Memory B cell (primary cell): Measurements from ENCODE around the gene SMIM36.
A peak's percentile ranks its signal among the peaks of the same experiment; 100 is the strongest.
"Not testable (repeated sequence)": the region's sequence is repeated elsewhere in the genome, so short reads cannot be mapped to it uniquely, and the experiment has no call there.

ENCODE experiments used
- ATAC-seq: fragments of 150-1000 bp; cut with Tn5 transposase; 2 replicates; pipeline ENCODE4 v1.10.0; 2021; ENCODE audit warnings: low read depth, mild to moderate bottlenecking, moderate library complexity
- DNase-seq, 2 donors: peaks; one replicate each; pipeline ENCODE4 v3.0.0; 2022; ENCODE audit warnings: low spot score in 2 of 2
- H3K27ac Mint-ChIP-seq: one replicate; pipeline ENCODE4 v1.8.0; 2022; ENCODE audit warnings: mild to moderate bottlenecking, moderate library complexity, mixed read lengths
- H3K27me3 Mint-ChIP-seq: one replicate; pipeline ENCODE4 v1.8.0; 2022; ENCODE audit warnings: mixed read lengths
- H3K36me3 Mint-ChIP-seq: one replicate; pipeline ENCODE4 v1.8.0; 2022; ENCODE audit warnings: mild to moderate bottlenecking, mixed read lengths
- H3K4me1 Mint-ChIP-seq: one replicate; pipeline ENCODE4 v1.8.0; 2022; ENCODE audit warnings: mixed read lengths
- H3K4me3 Mint-ChIP-seq: one replicate; pipeline ENCODE4 v1.8.0; 2022; ENCODE audit warnings: mild to moderate bottlenecking, moderate library complexity, mixed read lengths
- H3K9me3 Mint-ChIP-seq: one replicate; pipeline ENCODE4 v1.8.0; 2022; ENCODE audit warnings: mixed read lengths

SMIM36 gene

GRCh38 chr17:55442953-55443683 lies 68.1 kb downstream of the SMIM36 start:
- DNase-seq (no peak), ATAC-seq (no peak)
- H3K36me3 Mint-ChIP-seq: no peaks in the 10 kb centered on the region
- no peak overlapping the region for H3K27ac Mint-ChIP-seq
- H3K27me3 Mint-ChIP-seq: no peaks in the 10 kb centered on the region
- no peak overlapping the region for H3K4me3 Mint-ChIP-seq
- peaks cover 10% of the 10 kb centered on the region for H3K4me1 Mint-ChIP-seq
- no peaks in the 10 kb centered on the region for H3K9me3 Mint-ChIP-seq

GRCh38 chr17:55442462-55442861 lies 68.8 kb downstream of the SMIM36 start:
- peaks cover 16% of the 10 kb centered on the region for H3K4me1 Mint-ChIP-seq
- no peaks in the 10 kb centered on the region for H3K27me3 Mint-ChIP-seq
- ATAC-seq (no peak), DNase-seq (no peak)
- H3K4me3 Mint-ChIP-seq: no peak overlapping the region
- H3K27ac Mint-ChIP-seq: no peak overlapping the region
- H3K36me3 Mint-ChIP-seq: no peaks in the 10 kb centered on the region
- H3K9me3 Mint-ChIP-seq: no peaks in the 10 kb centered on the region

- Mint-ChIP-seq H3K27me3 (no peaks in the 10 kb centered on the region), H3K4me1 (peaks cover 23% of the 10 kb centered on the region), H3K36me3 (no peaks in the 10 kb centered on the region), H3K4me3 (no peak overlapping the region), H3K9me3 (no peaks in the 10 kb centered on the region), H3K27ac (no peak overlapping the region)
- DNase-seq (no peak), ATAC-seq (no peak)
These were observed 69.7 kb downstream of the SMIM36 start for GRCh38 chr17:55441544-55441943.

GRCh38 chr17:55440391-55440790 lies 70.9 kb downstream of the SMIM36 start:
- no peak for ATAC-seq
- no peak for DNase-seq
- Mint-ChIP-seq H3K27me3 (no peaks in the 10 kb centered on the region), H3K9me3 (no peaks in the 10 kb centered on the region), H3K4me3 (no peak overlapping the region), H3K27ac (no peak overlapping the region), H3K4me1 (peaks cover 30% of the 10 kb centered on the region), H3K36me3 (no peaks in the 10 kb centered on the region)

- H3K27ac Mint-ChIP-seq: peak overlapping the region; percentile 7
These were observed 74.1 kb downstream of the SMIM36 start for GRCh38 chr17:55437159-55437605.

GRCh38 chr17:55436224-55437158 lies 74.8 kb downstream of the SMIM36 start:
- Mint-ChIP-seq H3K27ac (peak overlapping the region; percentile 7), H3K4me3 (peak overlapping the region; percentile 61)
- peak; percentile 3 for ATAC-seq

More at GRCh38 chr17:55437159-55437605, 74.1 kb downstream of the SMIM36 start:
- ATAC-seq (peak; percentile 99), DNase-seq (peak; percentile 49 to 67)
- Mint-ChIP-seq H3K4me3 (peak overlapping the region; percentile 61), H3K36me3 (no peaks in the 10 kb centered on the region), H3K4me1 (peaks cover 25% of the 10 kb centered on the region), H3K27me3 (no peaks in the 10 kb centered on the region), H3K9me3 (no peaks in the 10 kb centered on the region)

GRCh38 chr17:55435408-55435807 lies 75.8 kb downstream of the SMIM36 start:
- no peak overlapping the region for H3K27ac Mint-ChIP-seq
- ATAC-seq (no peak), DNase-seq (no peak)
- H3K4me1 Mint-ChIP-seq: peaks cover 25% of the 10 kb centered on the region
- H3K36me3 Mint-ChIP-seq: no peaks in the 10 kb centered on the region
- no peaks in the 10 kb centered on the region for H3K27me3 Mint-ChIP-seq
- H3K9me3 Mint-ChIP-seq: no peaks in the 10 kb centered on the region
- no peak overlapping the region for H3K4me3 Mint-ChIP-seq

More at GRCh38 chr17:55436224-55437158, 74.8 kb downstream of the SMIM36 start:
- Mint-ChIP-seq H3K9me3 (no peaks in the 10 kb centered on the region), H3K27me3 (no peaks in the 10 kb centered on the region), H3K4me1 (peaks cover 25% of the 10 kb centered on the region), H3K36me3 (no peaks in the 10 kb centered on the region)
- DNase-seq: no peak

- no peaks in the 10 kb centered on the region for H3K9me3 Mint-ChIP-seq
- no peak overlapping the region for H3K4me3 Mint-ChIP-seq
- ATAC-seq (no peak), DNase-seq (no peak)
- H3K27me3 Mint-ChIP-seq: no peaks in the 10 kb centered on the region
- H3K27ac Mint-ChIP-seq: no peak overlapping the region
- peaks cover 25% of the 10 kb centered on the region for H3K4me1 Mint-ChIP-seq
- H3K36me3 Mint-ChIP-seq: no peaks in the 10 kb centered on the region
These were observed 76.5 kb downstream of the SMIM36 start for GRCh38 chr17:55434721-55435120.

- H3K4me1 Mint-ChIP-seq: peaks cover 25% of the 10 kb centered on the region
- no peak for DNase-seq
- no peak for ATAC-seq
- no peaks in the 10 kb centered on the region for H3K9me3 Mint-ChIP-seq
- H3K36me3 Mint-ChIP-seq: no peaks in the 10 kb centered on the region
- no peak overlapping the region for H3K4me3 Mint-ChIP-seq
- no peak overlapping the region for H3K27ac Mint-ChIP-seq
- no peaks in the 10 kb centered on the region for H3K27me3 Mint-ChIP-seq
These were observed 77.4 kb downstream of the SMIM36 start for GRCh38 chr17:55433629-55434422.

- Mint-ChIP-seq H3K4me1 (peaks cover 23% of the 10 kb centered on the region), H3K27me3 (peaks cover 1% of the 10 kb centered on the region), H3K4me3 (no peak overlapping the region), H3K9me3 (no peaks in the 10 kb centered on the region), H3K36me3 (no peaks in the 10 kb centered on the region), H3K27ac (no peak overlapping the region)
- ATAC-seq: no peak
- DNase-seq: no peak
These were observed 78.1 kb downstream of the SMIM36 start for GRCh38 chr17:55433029-55433628.

- no peaks in the 10 kb centered on the region for H3K9me3 Mint-ChIP-seq
- ATAC-seq: no peak
- H3K27ac Mint-ChIP-seq: no peak overlapping the region
- peaks cover 1% of the 10 kb centered on the region for H3K27me3 Mint-ChIP-seq
- no peak overlapping the region for H3K4me3 Mint-ChIP-seq
- peaks cover 16% of the 10 kb centered on the region for H3K4me1 Mint-ChIP-seq
- DNase-seq: no peak
- H3K36me3 Mint-ChIP-seq: no peaks in the 10 kb centered on the region
These were observed 78.8 kb downstream of the SMIM36 start for GRCh38 chr17:55432358-55433028.

- not testable (repeated sequence) for ATAC-seq
These were observed 79.3 kb downstream of the SMIM36 start for GRCh38 chr17:55431914-55432313.

More at GRCh38 chr17:55431914-55432313, 79.3 kb downstream of the SMIM36 start:
- H3K27ac Mint-ChIP-seq, H3K36me3 Mint-ChIP-seq, H3K27me3 Mint-ChIP-seq, DNase-seq, H3K9me3 Mint-ChIP-seq, H3K4me3 Mint-ChIP-seq: not testable (repeated sequence)
- peaks cover 13% of the 10 kb centered on the region for H3K4me1 Mint-ChIP-seq
